Neuron (in vitro differentiated cells): ENCODE measurements around the gene HDAC4.

ENCODE experiments used
- H2AFZ ChIP-seq: one replicate; pipeline ENCODE4 v1.6.1; 2013; ENCODE audit warnings: low read depth, mild to moderate bottlenecking, inconsistent platforms, low read length, moderate library complexity
- H3K27me3 ChIP-seq: one replicate; pipeline ENCODE4 v1.6.1; 2013; ENCODE audit warnings: low read length; ENCODE audit not compliant: insufficient read depth
- H3K36me3 ChIP-seq: one replicate; pipeline ENCODE4 v1.6.1; 2013; ENCODE audit warnings: low read length; ENCODE audit not compliant: insufficient read depth
- H3K4me1 ChIP-seq: one replicate; pipeline ENCODE4 v1.6.1; 2013; ENCODE audit warnings: low read length; ENCODE audit not compliant: insufficient read depth
- H3K4me3 ChIP-seq: 2 replicates; pipeline ENCODE4 v1.5.1; 2013; ENCODE audit warnings: mild to moderate bottlenecking, low read length, moderate library complexity
- H3K9me3 ChIP-seq: one replicate; pipeline ENCODE4 v1.6.1; 2013; ENCODE audit warnings: low read length

HDAC4 gene

GRCh38 chr2:239143858-239144712, 256.7 kb downstream of the HDAC4 start:
- H3K36me3 ChIP-seq, result peaks cover 34% of the 10 kb centered on the region
- no peak overlapping the region for H3K4me3 ChIP-seq
- no peaks in the 10 kb centered on the region for H3K27me3 ChIP-seq
- no peak overlapping the region for H2AFZ ChIP-seq
- no peaks in the 10 kb centered on the region for H3K9me3 ChIP-seq
- no peaks in the 10 kb centered on the region for H3K4me1 ChIP-seq

DNA sequence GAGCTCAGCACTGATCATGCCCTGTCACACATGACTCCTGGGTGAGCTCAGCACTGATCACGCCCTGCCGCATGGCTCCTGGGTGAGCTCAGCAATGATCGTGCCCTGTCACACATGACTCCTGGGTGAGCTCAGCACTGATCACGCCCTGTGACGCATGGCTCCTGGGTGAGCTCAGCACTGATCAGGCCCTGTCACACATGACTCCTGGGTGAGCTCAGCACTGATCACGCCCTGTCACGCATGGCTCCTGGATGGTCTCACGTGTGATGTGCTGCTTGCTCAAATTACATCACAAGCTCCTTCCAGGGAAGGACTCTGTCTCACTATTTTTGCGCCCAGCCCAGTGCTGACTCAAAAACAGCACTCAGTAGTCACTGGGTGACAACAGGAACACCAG, 258.0 kb downstream of the HDAC4 start:
- Histone ChIP-seq H3K36me3 (peaks cover 38% of the 10 kb centered on the region), H3K4me1 (no peaks in the 10 kb centered on the region), H3K4me3 (no peak overlapping the region), H3K9me3 (no peaks in the 10 kb centered on the region), H3K27me3 (no peaks in the 10 kb centered on the region), H2AFZ (no peak overlapping the region)

- no peaks in the 10 kb centered on the region for H3K4me1 ChIP-seq
- no peak overlapping the region for H2AFZ ChIP-seq
- no peak overlapping the region for H3K4me3 ChIP-seq
- no peaks in the 10 kb centered on the region for H3K27me3 ChIP-seq
- peaks cover 34% of the 10 kb centered on the region for H3K36me3 ChIP-seq
- no peaks in the 10 kb centered on the region for H3K9me3 ChIP-seq
Observed at GRCh38 chr2:239142296-239142695, 258.5 kb downstream of the HDAC4 start.

DNA sequence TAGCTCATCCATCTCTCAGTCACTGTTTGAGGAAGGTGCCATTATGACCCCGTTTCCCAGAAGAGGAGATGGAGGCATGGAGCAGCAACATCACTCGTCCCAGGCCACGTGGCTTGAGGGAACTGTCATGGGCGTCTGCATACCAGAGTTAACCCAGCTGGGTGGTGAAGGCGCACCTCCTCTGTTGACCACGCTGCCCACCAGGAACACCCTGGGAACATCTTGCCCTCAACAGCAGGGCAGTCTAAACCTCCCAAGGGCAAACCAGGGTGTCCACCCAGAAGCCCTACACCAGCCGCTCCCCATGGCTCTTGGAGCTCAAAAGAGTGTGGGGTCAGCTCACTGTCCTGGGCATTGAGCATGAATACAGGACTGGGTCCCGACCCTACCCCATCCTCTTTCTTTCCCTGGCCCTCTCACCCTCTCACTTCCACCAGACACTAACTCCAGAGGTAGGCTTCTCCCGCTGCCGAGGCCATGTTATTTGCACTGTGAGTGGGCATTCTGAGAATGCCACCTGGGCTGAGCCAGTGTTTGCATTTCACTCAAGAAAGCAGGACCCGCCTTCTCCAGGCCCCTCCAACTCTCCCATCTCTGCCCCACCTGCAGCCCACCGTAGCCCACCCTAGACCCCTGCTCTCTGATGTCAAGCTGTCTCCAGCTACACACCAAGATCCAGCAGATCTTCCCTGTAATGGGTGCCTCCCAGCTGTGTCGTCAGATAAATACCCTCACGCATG, 259.6 kb downstream of the HDAC4 start:
- Histone ChIP-seq H3K4me3 (no peak overlapping the region), H3K9me3 (no peaks in the 10 kb centered on the region), H3K27me3 (no peaks in the 10 kb centered on the region), H2AFZ (no peak overlapping the region), H3K4me1 (no peaks in the 10 kb centered on the region), H3K36me3 (peaks cover 37% of the 10 kb centered on the region)

- Histone ChIP-seq H2AFZ (no peak overlapping the region), H3K4me1 (no peaks in the 10 kb centered on the region), H3K9me3 (no peaks in the 10 kb centered on the region), H3K36me3 (peaks cover 38% of the 10 kb centered on the region), H3K4me3 (no peak overlapping the region), H3K27me3 (no peaks in the 10 kb centered on the region)
Observed at GRCh38 chr2:239140346-239141020, 260.3 kb downstream of the HDAC4 start.

DNA sequence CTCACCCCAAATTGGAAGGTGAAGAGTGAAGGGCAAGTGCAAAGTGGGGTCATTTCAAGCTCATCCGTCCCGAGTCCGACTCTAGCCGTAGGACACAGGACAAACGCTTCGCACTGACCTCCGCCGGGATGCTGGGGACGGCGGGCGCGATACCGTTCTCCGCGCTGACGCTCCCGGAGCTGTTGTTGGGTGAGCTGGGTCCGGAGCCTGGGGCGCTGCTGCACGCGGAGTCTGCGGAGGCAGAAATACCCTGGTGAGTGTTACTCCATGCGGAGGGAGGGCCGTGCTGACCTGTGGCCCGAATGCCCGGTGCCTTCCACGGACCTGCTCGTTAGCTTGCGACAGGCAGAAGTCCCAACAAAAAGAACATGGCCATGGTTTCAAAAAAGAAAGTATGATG, 261.3 kb downstream of the HDAC4 start:
- H2AFZ ChIP-seq, result no peak overlapping the region
- no peak overlapping the region for H3K4me3 ChIP-seq
- no peaks in the 10 kb centered on the region for H3K9me3 ChIP-seq
- H3K4me1 ChIP-seq, result no peaks in the 10 kb centered on the region
- H3K27me3 ChIP-seq, result no peaks in the 10 kb centered on the region
- peaks cover 34% of the 10 kb centered on the region for H3K36me3 ChIP-seq

DNA sequence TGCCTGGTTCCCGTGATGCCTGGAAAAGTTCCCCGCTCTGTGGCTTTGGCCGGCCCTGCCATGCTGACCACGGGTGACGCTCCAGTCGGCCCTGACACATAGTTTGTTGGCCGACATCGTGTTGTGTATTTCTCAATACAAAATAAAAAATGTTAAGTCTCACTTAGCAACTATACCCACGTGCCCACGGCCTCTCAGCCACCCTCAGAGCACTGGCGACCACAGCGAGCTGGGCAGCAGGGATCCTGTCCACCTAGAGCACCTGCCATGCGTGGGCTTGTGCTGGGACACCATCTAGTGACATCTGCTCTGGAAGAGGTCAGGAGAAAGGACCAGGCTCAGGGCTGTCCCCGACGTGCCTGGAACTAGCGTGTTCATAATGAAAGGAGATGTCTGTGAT, 261.7 kb downstream of the HDAC4 start:
- Histone ChIP-seq H2AFZ (no peak overlapping the region), H3K9me3 (no peaks in the 10 kb centered on the region), H3K36me3 (peaks cover 34% of the 10 kb centered on the region), H3K4me3 (no peak overlapping the region), H3K4me1 (no peaks in the 10 kb centered on the region), H3K27me3 (no peaks in the 10 kb centered on the region)

- Histone ChIP-seq H2AFZ (no peak overlapping the region), H3K9me3 (no peaks in the 10 kb centered on the region), H3K36me3 (peaks cover 39% of the 10 kb centered on the region), H3K4me3 (no peak overlapping the region), H3K4me1 (no peaks in the 10 kb centered on the region), H3K27me3 (no peaks in the 10 kb centered on the region)
Observed at GRCh38 chr2:239138610-239139009, 262.2 kb downstream of the HDAC4 start.

DNA sequence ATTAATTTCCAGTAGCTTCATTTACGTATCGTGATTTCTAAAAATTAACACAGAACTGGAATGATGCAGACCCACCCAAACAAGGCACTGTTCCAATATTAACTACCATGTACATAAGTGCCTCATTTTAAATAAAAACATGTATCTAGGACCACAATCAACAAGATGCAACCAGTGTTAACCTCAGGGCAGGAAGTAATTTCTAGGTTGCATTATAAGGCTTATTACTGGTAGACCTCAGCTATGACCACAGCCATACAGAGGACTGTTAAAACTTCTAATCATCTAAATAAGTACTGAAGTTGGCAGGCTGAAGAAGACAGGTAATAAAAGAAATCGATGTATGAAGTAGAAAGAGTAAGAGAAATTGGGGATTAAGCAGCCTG, 262.9 kb downstream of the HDAC4 start:
- no peaks in the 10 kb centered on the region for H3K9me3 ChIP-seq
- no peaks in the 10 kb centered on the region for H3K4me1 ChIP-seq
- H3K4me3 ChIP-seq, result no peak overlapping the region
- H3K36me3 ChIP-seq, result peaks cover 42% of the 10 kb centered on the region
- H2AFZ ChIP-seq, result no peak overlapping the region
- no peaks in the 10 kb centered on the region for H3K27me3 ChIP-seq

DNA sequence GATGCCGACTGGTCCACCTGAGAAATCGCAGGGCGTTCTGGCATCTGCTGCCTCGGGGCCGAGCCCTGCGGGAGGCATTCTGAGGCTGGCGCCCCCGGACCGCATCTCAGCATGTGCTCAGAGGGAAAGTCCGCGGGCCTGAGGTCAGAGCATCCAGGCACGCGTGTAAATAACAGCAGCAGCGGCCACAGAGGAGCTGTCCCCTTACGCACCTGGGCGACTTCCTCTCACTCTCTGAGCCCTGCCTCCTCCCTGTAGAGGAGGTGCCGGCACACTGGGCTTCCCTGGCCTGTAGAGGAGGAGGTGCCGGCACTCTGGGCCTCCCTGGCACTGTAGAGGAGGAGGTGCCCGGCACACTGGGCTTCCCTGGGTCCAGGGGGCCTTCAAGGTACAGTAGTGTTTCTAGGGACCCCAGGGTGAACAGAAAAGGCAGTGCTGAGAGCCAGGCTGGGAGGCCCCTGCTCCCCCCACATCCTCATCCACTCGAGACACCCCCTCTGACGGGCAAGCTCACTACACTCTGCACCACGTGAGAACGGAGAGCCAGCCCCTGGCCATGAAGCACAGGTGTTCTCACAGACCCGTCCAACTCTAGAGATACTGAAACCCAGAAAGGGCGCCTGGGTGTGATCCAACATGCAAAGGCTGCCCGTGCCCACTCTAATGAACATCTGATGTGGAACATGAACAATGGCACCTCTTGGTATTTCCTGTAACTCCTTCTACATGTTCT, 263.5 kb downstream of the HDAC4 start:
- H3K27me3 ChIP-seq, result no peaks in the 10 kb centered on the region
- no peaks in the 10 kb centered on the region for H3K4me1 ChIP-seq
- peaks cover 44% of the 10 kb centered on the region for H3K36me3 ChIP-seq
- H2AFZ ChIP-seq, result no peak overlapping the region
- H3K4me3 ChIP-seq, result no peak overlapping the region
- no peaks in the 10 kb centered on the region for H3K9me3 ChIP-seq

DNA sequence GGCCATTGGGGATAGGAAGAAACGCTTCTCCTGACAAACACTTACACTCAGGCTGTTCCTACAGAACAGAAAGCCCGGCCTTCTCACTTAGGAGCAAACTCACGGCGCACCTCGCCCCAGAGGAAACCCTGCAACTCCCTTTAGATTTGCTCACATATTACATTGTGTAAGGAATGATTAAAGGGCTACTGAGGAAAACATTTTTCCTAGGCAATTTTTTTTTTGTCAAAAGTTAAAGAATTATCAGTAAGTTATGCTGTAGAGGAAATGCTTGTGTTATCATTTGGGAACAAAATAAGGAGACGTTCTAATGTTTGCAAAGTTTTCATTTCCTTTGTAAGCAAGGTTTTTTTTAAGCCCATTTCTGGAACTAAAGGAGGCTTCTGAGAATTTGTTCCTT, 264.1 kb downstream of the HDAC4 start:
- Histone ChIP-seq H2AFZ (no peak overlapping the region), H3K36me3 (peaks cover 42% of the 10 kb centered on the region), H3K4me1 (no peaks in the 10 kb centered on the region), H3K4me3 (no peak overlapping the region), H3K9me3 (no peaks in the 10 kb centered on the region), H3K27me3 (no peaks in the 10 kb centered on the region)

- Histone ChIP-seq H3K36me3 (peaks cover 42% of the 10 kb centered on the region), H3K9me3 (no peaks in the 10 kb centered on the region), H3K27me3 (no peaks in the 10 kb centered on the region), H3K4me3 (no peak overlapping the region), H2AFZ (no peak overlapping the region), H3K4me1 (no peaks in the 10 kb centered on the region)
Observed at GRCh38 chr2:239136203-239136602, 264.6 kb downstream of the HDAC4 start.

GRCh38 chr2:239135531-239135930, 265.3 kb downstream of the HDAC4 start:
- Histone ChIP-seq H3K36me3 (peaks cover 46% of the 10 kb centered on the region), H3K4me3 (no peak overlapping the region), H3K9me3 (no peaks in the 10 kb centered on the region), H3K4me1 (no peaks in the 10 kb centered on the region), H2AFZ (no peak overlapping the region), H3K27me3 (no peaks in the 10 kb centered on the region)
